Kidney epithelial cell (primary cell): ENCODE data around the gene TSPO2. TPM values are rescaled to one million over a fixed set of nuclear protein-coding genes. Genes with fewer than 3 reads are reported as not detected.

Experiments used
- DNase-seq: peaks from one replicate; pipeline ENCODE4 v3.0.0-alpha.2; 2010; ENCODE audit warnings: low read depth
- H3K27me3 ChIP-seq: 2 replicates; pipeline ENCODE4 v1.6.0; 2011; ENCODE audit warnings: low read length; ENCODE audit not compliant: control insufficient read depth, insufficient read depth
- H3K36me3 ChIP-seq: 2 replicates; pipeline ENCODE4 v1.5.1; 2011; ENCODE audit warnings: low read length; ENCODE audit not compliant: control insufficient read depth, insufficient read depth
- H3K4me3 ChIP-seq: 2 replicates; pipeline ENCODE4 v1.5.1; 2011; ENCODE audit warnings: low read depth, mild to moderate bottlenecking, control low read depth, low read length
- CTCF ChIP-seq: IDR thresholded peaks from 2 replicates; pipeline ENCODE4 v1.5.1; 2011; ENCODE audit warnings: mild to moderate bottlenecking, moderate library complexity, low read length, control low read depth, inconsistent platforms; ENCODE audit not compliant: insufficient read depth, poor library complexity, severe bottlenecking
- total RNA-seq: library from RNA; depleted of rRNA; stranded (reverse); fragments of >200 nt; gene quantifications from 2 replicates; pipeline ENCODE4 v1.2.3, GENCODE V29; 2015

TSPO2 gene
- total RNA-seq: not detected in 2 replicates

GRCh38 chr6:41042226-41043055, at the start of gene TSPO2:
TSS of gene TSPO2 (plus strand) at chr6:41042467. CDS start at chr6:41042986, 519 bp downstream.
- no peak for TF ChIP-seq CTCF
- Histone ChIP-seq H3K27me3 (no peaks in the 10 kb centered on the region), H3K36me3 (no peaks in the 10 kb centered on the region), H3K4me3 (no peak within 1 kb of the TSS)
- DNase-seq: no peak

- no peak for TF ChIP-seq CTCF
- no peaks in the 10 kb centered on the region for H3K36me3 ChIP-seq
- DNase-seq: no peak
- H3K4me3 ChIP-seq: no peak overlapping the region
- no peaks in the 10 kb centered on the region for H3K27me3 ChIP-seq
Measured at GRCh38 chr6:40992746-40993145, 49.5 kb upstream of the TSPO2 start.

GRCh38 chr6:40996591-40997233, 45.6 kb upstream of the TSPO2 start:
- H3K4me3 ChIP-seq: no peak overlapping the region
- DNase-seq: no peak
- TF ChIP-seq CTCF: no peak
- H3K27me3 ChIP-seq: no peaks in the 10 kb centered on the region
- no peaks in the 10 kb centered on the region for H3K36me3 ChIP-seq

GRCh38 chr6:40997234-40997957, 44.9 kb upstream of the TSPO2 start:
- H3K4me3 ChIP-seq: no peak overlapping the region
- H3K36me3 ChIP-seq: no peaks in the 10 kb centered on the region
- no peaks in the 10 kb centered on the region for H3K27me3 ChIP-seq
- TF ChIP-seq CTCF: no peak
- peak; percentile 64 for DNase-seq

GRCh38 chr6:40998661-40999060, 43.6 kb upstream of the TSPO2 start:
- Histone ChIP-seq H3K4me3 (no peak overlapping the region), H3K36me3 (no peaks in the 10 kb centered on the region)
- TF ChIP-seq CTCF: no peak

More at GRCh38 chr6:40998661-40999060, 43.6 kb upstream of the TSPO2 start:
- no peaks in the 10 kb centered on the region for H3K27me3 ChIP-seq
- DNase-seq: no peak
